Spleen (tissue), 11 donors: ENCODE results near the gene AMPD1. TPM values are rescaled to one million over a fixed set of nuclear protein-coding genes. Genes with fewer than 3 reads are reported as not detected.

Experiments used
- DNase-seq: peaks from one replicate; pipeline ENCODE4 v3.0.0-alpha.2; 2020
- H3K27ac ChIP-seq, 8 donors: fragments of 200-600 bp; sonication (generic) in 7 of 8; 1 replicate in 4 of 8; 2 replicates in 4 of 8; pipeline versions ENCODE4 v1.5.0 to v1.8.0; 2016 to 2021; ENCODE audit warnings: inconsistent platforms in 4 of 8, mild to moderate bottlenecking in 4 of 8, moderate library complexity in 1 of 8
- H3K27me3 ChIP-seq, 7 donors: fragments of 200-600 bp; sonication (generic) in 6 of 7; replicated peaks in 1 of 7; 1 replicate in 4 of 7; 2 replicates in 3 of 7; pipeline versions ENCODE4 v1.5.0 to v1.8.0; 2016 to 2021; ENCODE audit warnings: inconsistent platforms in 3 of 7, mild to moderate bottlenecking in 1 of 7
- H3K36me3 ChIP-seq, 6 donors: fragments of 200-600 bp; sonication (generic) in 5 of 6; 1 replicate in 4 of 6; 2 replicates in 2 of 6; pipeline versions ENCODE4 v1.5.0 to v1.8.0; 2016 to 2021; ENCODE audit warnings: inconsistent platforms in 2 of 6
- H3K4me1 ChIP-seq, 6 donors: fragments of 200-600 bp; sonication (generic) in 5 of 6; 1 replicate in 3 of 6; 2 replicates in 3 of 6; pipeline versions ENCODE4 v1.5.0 to v1.8.0; 2016 to 2021; ENCODE audit warnings: inconsistent platforms in 3 of 6
- H3K4me3 ChIP-seq, 8 donors: fragments of 200-600 bp; sonication (generic) in 7 of 8; 1 replicate in 4 of 8; 2 replicates in 4 of 8; pipeline versions ENCODE4 v1.5.0 to v1.8.0; 2016 to 2021; ENCODE audit warnings: inconsistent platforms in 4 of 8, mild to moderate bottlenecking in 4 of 8, moderate library complexity in 2 of 8
- H3K9me3 ChIP-seq, 8 donors: fragments of 200-600 bp; sonication (generic) in 7 of 8; 1 replicate in 4 of 8; 2 replicates in 4 of 8; pipeline versions ENCODE4 v1.5.0 to v1.8.0; 2016 to 2021; ENCODE audit warnings: inconsistent platforms in 4 of 8
- CTCF ChIP-seq, 11 experiments: fragments of 200-600 bp in 7 of 11; fragments of 450-650 bp in 4 of 11; sonication (generic) in 4 of 11; IDR thresholded peaks in 8 of 11; conservative IDR thresholded peaks in 3 of 11; 1 replicate in 7 of 11; 2 replicates in 4 of 11; pipeline versions ENCODE4 v1.4.0 to v1.8.0; 2016 to 2021; ENCODE audit warnings: antibody characterized with exemption in 11 of 11, inconsistent platforms in 4 of 11, mild to moderate bottlenecking in 1 of 11
- POLR2A ChIP-seq, 3 donors: fragments of 450-650 bp; IDR thresholded peaks; one replicate each; pipeline ENCODE4 v1.5.1; 2017; ENCODE audit warnings: antibody characterized with exemption in 3 of 3, mild to moderate bottlenecking in 1 of 3
- POLR2AphosphoS5 ChIP-seq, 3 donors: sonication (generic); formaldehyde crosslinking; IDR thresholded peaks; one replicate each; pipeline ENCODE4 v1.5.1; 2017; ENCODE audit warnings: antibody characterized with exemption in 3 of 3
- WGBS, 5 donors: extraction: QIAGEN DNeasy Blood & Tissue Kit in 3 of 5; methylation state at CpG; one replicate each; pipeline versions ENCODE4 v1.1.5 to v1.1.7; 2013 to 2018; 5-methylcytosine and 5-hydroxymethylcytosine counted together
- intact Hi-C: fragments of 100-400 bp; cut with DNase I; formaldehyde crosslinking; loops from one replicate; pipeline ENCODE4 v1.15.0; 2023; ENCODE audit warnings: low total_unique reads
- polyA plus RNA-seq, 3 donors: library from polyadenylated mRNA; stranded (reverse); fragments of 200-250 nt; gene quantifications; one replicate each; pipeline ENCODE4 v1.2.1, GENCODE V29; 2013
- total RNA-seq, 7 donors: library from RNA; depleted of rRNA in 3 of 7; stranded (reverse); fragments of >200 nt in 3 of 7; fragmentation: NEBNext Ultra II Directional in 4 of 7; extraction: Animal tissue kit (Norgen Biotek cat#: 25700) in 4 of 7; gene quantifications; one replicate each; pipeline versions ENCODE4 v1.1.0 to v1.2.1, GENCODE V29; 2016 to 2021
- donor health status: healthy with polysubstance abuse.
- donor health status: DM: no; HTN: no; CAD: no; lungs with moderate emphysema.
- donor health status: DM: no; HTN: no; CAD: no.
- donor health status: Bipolar disorder and iron deficiency.
- donor health status: healthy.
- donor health status: DM: no; HTN: no; CAD: no.
- donor health status: DM: yes; HTN: yes; CAD: no.

AMPD1 gene
- total and polyA plus RNA-seq, 10 donors = 0.09 to 3.1 (median 1.2) TPM

- TF ChIP-seq CTCF (IDR thresholded peaks at IDR 0.05 in 8 of 11, conservative IDR thresholded peaks at IDR 0.05 in 3 of 11) (no peak), POLR2A (IDR thresholded peaks at IDR 0.05) (no peak), POLR2AphosphoS5 (IDR thresholded peaks at IDR 0.05) (no peak)
- H3K9me3 ChIP-seq = no peaks in the 10 kb centered on the region
- H3K36me3 ChIP-seq = no peaks in the 10 kb centered on the region
- no peak for DNase-seq
- peaks cover 0 to 2% (median 0%) of the 10 kb centered on the region in 6 donors for H3K4me1 ChIP-seq
- peaks cover 0 to 25% (median 0%) of the 10 kb centered on the region in 7 donors for H3K27me3 ChIP-seq
- H3K27ac ChIP-seq = no peak overlapping the region
- no peak overlapping the region for H3K4me3 ChIP-seq
- 83 to 91% (median 89%) methylated on average over 1 of the region's 1 CpG for WGBS, 5 donors
- intact Hi-C loops = no loop called here
Observed at GRCh38 chr1:114676115-114676514, 19.2 kb downstream of the AMPD1 start.

GRCh38 chr1:114671939-114672275 lies 23.4 kb downstream of the AMPD1 start:
- no peak for DNase-seq
- intact Hi-C loops = no loop called here
- H3K27ac ChIP-seq = no peak overlapping the region
- peaks cover 0 to 28% (median 0%) of the 10 kb centered on the region in 7 donors for H3K27me3 ChIP-seq
- peaks cover 0 to 23% (median 12%) of the 10 kb centered on the region in 6 donors for H3K4me1 ChIP-seq
- no peaks in the 10 kb centered on the region for H3K9me3 ChIP-seq
- WGBS, 5 donors = 80 to 91% (median 90%) methylated on average over 7 of the region's 7 CpGs
- no peak overlapping the region for H3K4me3 ChIP-seq
- no peaks in the 10 kb centered on the region for H3K36me3 ChIP-seq
- TF ChIP-seq POLR2AphosphoS5 (IDR thresholded peaks at IDR 0.05) = no peak
- no peak for TF ChIP-seq CTCF (IDR thresholded peaks at IDR 0.05 in 8 of 11, conservative IDR thresholded peaks at IDR 0.05 in 3 of 11)
- TF ChIP-seq POLR2A (IDR thresholded peaks at IDR 0.05) = no peak

GRCh38 chr1:114671011-114671938 lies 24.1 kb downstream of the AMPD1 start:
- intact Hi-C loops = no loop called here
- no peak overlapping the region for H3K27ac ChIP-seq
- TF ChIP-seq CTCF (IDR thresholded peaks at IDR 0.05 in 8 of 11, conservative IDR thresholded peaks at IDR 0.05 in 3 of 11) (peak in 3 of 11 experiments; percentile 9 to 31 (median 17)), POLR2AphosphoS5 (IDR thresholded peaks at IDR 0.05) (no peak), POLR2A (IDR thresholded peaks at IDR 0.05) (no peak)
- WGBS, 5 donors = 65 to 72% (median 69%) methylated on average over 9 of the region's 9 CpGs
- DNase-seq = no peak
- peaks cover 0 to 23% (median 12%) of the 10 kb centered on the region in 6 donors for H3K4me1 ChIP-seq
- H3K27me3 ChIP-seq = peaks cover 0 to 28% (median 0%) of the 10 kb centered on the region in 7 donors
- H3K4me3 ChIP-seq = peak overlapping the region in 1 of 8 donors; percentile 77
- H3K9me3 ChIP-seq = no peaks in the 10 kb centered on the region
- no peaks in the 10 kb centered on the region for H3K36me3 ChIP-seq
